ENCODE data around the gene FRMD4B.
A peak's percentile ranks its signal among the peaks of the same experiment; 100 is the strongest.

FRMD4B gene

GRCh38 chr3:69205385-69205784 lies 180.5 kb downstream of the FRMD4B start:
- Histone ChIP-seq H3K9ac (ENCODE audit: low read length in 5 of 5) (no peak overlapping the region), H3K36me3 (ENCODE audit: control insufficient read depth in 5 of 5, insufficient read depth in 5 of 5, low read length in 5 of 5) (peaks cover 0 to 7% (median 0%) of the 10 kb centered on the region in 5 donors), H3K27ac (ENCODE audit: low read depth, low read length) (no peak overlapping the region), H3K9me3 (ENCODE audit: control insufficient read depth in 5 of 5, low read length in 5 of 5) (no peaks in the 10 kb centered on the region), H3K4me1 (ENCODE audit: control insufficient read depth in 5 of 5, insufficient read depth in 5 of 5, low read length in 5 of 5) (peaks cover 0 to 6% (median 5%) of the 10 kb centered on the region in 5 donors), H3K4me3 (ENCODE audit: low read depth in 1 of 5, low read length in 5 of 5) (no peak overlapping the region), H3K27me3 (ENCODE audit: control insufficient read depth in 5 of 5, insufficient read depth in 4 of 5, low read length in 5 of 5) (no peaks in the 10 kb centered on the region)

GRCh38 chr3:69204315-69204957 lies 181.5 kb downstream of the FRMD4B start:
- H3K4me3 ChIP-seq (ENCODE audit: low read depth in 1 of 5, low read length in 5 of 5): no peak overlapping the region
- no peak overlapping the region for H3K9ac ChIP-seq (ENCODE audit: low read length in 5 of 5)
- no peaks in the 10 kb centered on the region for H3K27me3 ChIP-seq (ENCODE audit: control insufficient read depth in 5 of 5, insufficient read depth in 4 of 5, low read length in 5 of 5)
- no peak overlapping the region for H3K27ac ChIP-seq (ENCODE audit: low read depth, low read length)
- H3K36me3 ChIP-seq (ENCODE audit: control insufficient read depth in 5 of 5, insufficient read depth in 5 of 5, low read length in 5 of 5): peaks cover 0 to 4% (median 0%) of the 10 kb centered on the region in 5 donors
- H3K9me3 ChIP-seq (ENCODE audit: control insufficient read depth in 5 of 5, low read length in 5 of 5): no peaks in the 10 kb centered on the region
- H3K4me1 ChIP-seq (ENCODE audit: control insufficient read depth in 5 of 5, insufficient read depth in 5 of 5, low read length in 5 of 5): peaks cover 0 to 11% (median 6%) of the 10 kb centered on the region in 5 donors

GRCh38 chr3:69203631-69204314 lies 182.1 kb downstream of the FRMD4B start:
- Histone ChIP-seq H3K4me1 (ENCODE audit: control insufficient read depth in 5 of 5, insufficient read depth in 5 of 5, low read length in 5 of 5) (peaks cover 0 to 14% (median 6%) of the 10 kb centered on the region in 5 donors), H3K9ac (ENCODE audit: low read length in 5 of 5) (no peak overlapping the region), H3K36me3 (ENCODE audit: control insufficient read depth in 5 of 5, insufficient read depth in 5 of 5, low read length in 5 of 5) (peaks cover 0 to 3% (median 0%) of the 10 kb centered on the region in 5 donors), H3K9me3 (ENCODE audit: control insufficient read depth in 5 of 5, low read length in 5 of 5) (no peaks in the 10 kb centered on the region), H3K27ac (ENCODE audit: low read depth, low read length) (no peak overlapping the region), H3K4me3 (ENCODE audit: low read depth in 1 of 5, low read length in 5 of 5) (no peak overlapping the region), H3K27me3 (ENCODE audit: control insufficient read depth in 5 of 5, insufficient read depth in 4 of 5, low read length in 5 of 5) (no peaks in the 10 kb centered on the region)

- H3K27ac ChIP-seq (ENCODE audit: low read depth, low read length): no peak overlapping the region
- no peaks in the 10 kb centered on the region for H3K9me3 ChIP-seq (ENCODE audit: control insufficient read depth in 5 of 5, low read length in 5 of 5)
- no peak overlapping the region for H3K9ac ChIP-seq (ENCODE audit: low read length in 5 of 5)
- H3K4me1 ChIP-seq (ENCODE audit: control insufficient read depth in 5 of 5, insufficient read depth in 5 of 5, low read length in 5 of 5): peaks cover 0 to 14% (median 6%) of the 10 kb centered on the region in 5 donors
- no peaks in the 10 kb centered on the region for H3K27me3 ChIP-seq (ENCODE audit: control insufficient read depth in 5 of 5, insufficient read depth in 4 of 5, low read length in 5 of 5)
- no peak overlapping the region for H3K4me3 ChIP-seq (ENCODE audit: low read depth in 1 of 5, low read length in 5 of 5)
- peaks cover 0 to 15% (median 3%) of the 10 kb centered on the region in 5 donors for H3K36me3 ChIP-seq (ENCODE audit: control insufficient read depth in 5 of 5, insufficient read depth in 5 of 5, low read length in 5 of 5)
Measured at GRCh38 chr3:69201658-69202057, 184.2 kb downstream of the FRMD4B start.

- Histone ChIP-seq H3K36me3 (ENCODE audit: control insufficient read depth in 5 of 5, insufficient read depth in 5 of 5, low read length in 5 of 5) (peaks cover 0 to 16% (median 3%) of the 10 kb centered on the region in 5 donors), H3K4me1 (ENCODE audit: control insufficient read depth in 5 of 5, insufficient read depth in 5 of 5, low read length in 5 of 5) (peaks cover 0 to 14% (median 6%) of the 10 kb centered on the region in 5 donors), H3K27me3 (ENCODE audit: control insufficient read depth in 5 of 5, insufficient read depth in 4 of 5, low read length in 5 of 5) (no peaks in the 10 kb centered on the region), H3K9ac (ENCODE audit: low read length in 5 of 5) (peak overlapping the region in 3 of 5 donors; percentile 9 to 41 (median 9)), H3K27ac (ENCODE audit: low read depth, low read length) (no peak overlapping the region), H3K4me3 (ENCODE audit: low read depth in 1 of 5, low read length in 5 of 5) (peak overlapping the region; percentile 46 to 74 (median 63)), H3K9me3 (ENCODE audit: control insufficient read depth in 5 of 5, low read length in 5 of 5) (no peaks in the 10 kb centered on the region)
Measured at GRCh38 chr3:69200384-69201068, 185.4 kb downstream of the FRMD4B start.

DNA sequence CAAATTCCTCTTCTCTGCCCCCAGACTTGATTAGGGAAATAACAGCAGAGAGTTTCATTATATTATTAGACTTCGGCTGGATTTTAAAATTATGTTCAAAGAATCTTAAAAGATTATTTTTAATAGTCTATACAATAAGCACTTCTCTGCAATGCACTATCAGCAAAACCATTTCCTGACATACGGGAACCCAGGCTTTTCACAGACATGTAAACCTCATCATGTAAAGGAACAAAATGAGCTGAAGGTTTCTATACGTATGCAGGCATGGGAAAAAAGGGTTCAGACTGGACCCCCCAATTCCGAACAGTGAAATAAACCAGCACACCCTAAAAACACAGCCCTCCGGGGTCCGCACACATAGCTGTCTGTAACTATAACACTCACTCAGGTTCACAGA lies 185.9 kb downstream of the FRMD4B start:
- Histone ChIP-seq H3K4me3 (ENCODE audit: low read depth in 1 of 5, low read length in 5 of 5) (peak overlapping the region in 4 of 5 donors; percentile 59 to 74 (median 64)), H3K36me3 (ENCODE audit: control insufficient read depth in 5 of 5, insufficient read depth in 5 of 5, low read length in 5 of 5) (peaks cover 0 to 18% (median 3%) of the 10 kb centered on the region in 5 donors), H3K27me3 (ENCODE audit: control insufficient read depth in 5 of 5, insufficient read depth in 4 of 5, low read length in 5 of 5) (no peaks in the 10 kb centered on the region), H3K9ac (ENCODE audit: low read length in 5 of 5) (peak overlapping the region in 1 of 5 donors; percentile 43), H3K4me1 (ENCODE audit: control insufficient read depth in 5 of 5, insufficient read depth in 5 of 5, low read length in 5 of 5) (peaks cover 0 to 14% (median 6%) of the 10 kb centered on the region in 5 donors), H3K27ac (ENCODE audit: low read depth, low read length) (no peak overlapping the region), H3K9me3 (ENCODE audit: control insufficient read depth in 5 of 5, low read length in 5 of 5) (no peaks in the 10 kb centered on the region)

GRCh38 chr3:69197922-69198530 lies 187.9 kb downstream of the FRMD4B start:
- Histone ChIP-seq H3K27me3 (ENCODE audit: control insufficient read depth in 5 of 5, insufficient read depth in 4 of 5, low read length in 5 of 5) (no peaks in the 10 kb centered on the region), H3K4me3 (ENCODE audit: low read depth in 1 of 5, low read length in 5 of 5) (no peak overlapping the region), H3K36me3 (ENCODE audit: control insufficient read depth in 5 of 5, insufficient read depth in 5 of 5, low read length in 5 of 5) (peaks cover 0 to 28% (median 8%) of the 10 kb centered on the region in 5 donors), H3K9ac (ENCODE audit: low read length in 5 of 5) (no peak overlapping the region), H3K9me3 (ENCODE audit: control insufficient read depth in 5 of 5, low read length in 5 of 5) (no peaks in the 10 kb centered on the region), H3K27ac (ENCODE audit: low read depth, low read length) (no peak overlapping the region), H3K4me1 (ENCODE audit: control insufficient read depth in 5 of 5, insufficient read depth in 5 of 5, low read length in 5 of 5) (peaks cover 0 to 14% (median 6%) of the 10 kb centered on the region in 5 donors)

DNA sequence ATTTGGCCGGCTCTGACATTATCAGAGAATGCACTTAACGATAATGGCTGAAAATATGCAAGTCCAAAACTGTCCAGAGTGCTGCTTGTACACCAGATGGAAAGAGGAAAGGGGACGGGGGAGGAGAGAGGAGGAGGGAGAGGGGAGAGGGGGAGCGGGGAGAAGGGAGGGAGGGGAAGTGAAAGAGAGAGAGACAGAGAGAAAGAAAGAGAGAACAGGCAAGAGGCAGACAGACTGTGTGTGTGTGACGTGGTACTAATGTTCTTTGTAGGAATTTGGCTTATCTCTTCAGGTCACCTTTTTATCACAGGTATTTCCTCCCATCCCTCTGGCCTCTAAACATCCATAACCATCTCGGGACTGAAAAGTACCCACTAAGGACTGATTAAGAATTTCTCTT lies 188.4 kb downstream of the FRMD4B start:
- Histone ChIP-seq H3K4me3 (ENCODE audit: low read depth in 1 of 5, low read length in 5 of 5) (no peak overlapping the region), H3K27me3 (ENCODE audit: control insufficient read depth in 5 of 5, insufficient read depth in 4 of 5, low read length in 5 of 5) (no peaks in the 10 kb centered on the region), H3K4me1 (ENCODE audit: control insufficient read depth in 5 of 5, insufficient read depth in 5 of 5, low read length in 5 of 5) (peaks cover 0 to 14% (median 6%) of the 10 kb centered on the region in 5 donors), H3K27ac (ENCODE audit: low read depth, low read length) (no peak overlapping the region), H3K36me3 (ENCODE audit: control insufficient read depth in 5 of 5, insufficient read depth in 5 of 5, low read length in 5 of 5) (peaks cover 0 to 32% (median 8%) of the 10 kb centered on the region in 5 donors), H3K9ac (ENCODE audit: low read length in 5 of 5) (no peak overlapping the region), H3K9me3 (ENCODE audit: control insufficient read depth in 5 of 5, low read length in 5 of 5) (no peaks in the 10 kb centered on the region)

GRCh38 chr3:69196876-69197275 lies 189.0 kb downstream of the FRMD4B start:
- Histone ChIP-seq H3K4me1 (ENCODE audit: control insufficient read depth in 5 of 5, insufficient read depth in 5 of 5, low read length in 5 of 5) (peaks cover 0 to 14% (median 6%) of the 10 kb centered on the region in 5 donors), H3K27me3 (ENCODE audit: control insufficient read depth in 5 of 5, insufficient read depth in 4 of 5, low read length in 5 of 5) (no peaks in the 10 kb centered on the region), H3K4me3 (ENCODE audit: low read depth in 1 of 5, low read length in 5 of 5) (no peak overlapping the region), H3K27ac (ENCODE audit: low read depth, low read length) (no peak overlapping the region), H3K9ac (ENCODE audit: low read length in 5 of 5) (no peak overlapping the region), H3K9me3 (ENCODE audit: control insufficient read depth in 5 of 5, low read length in 5 of 5) (no peaks in the 10 kb centered on the region), H3K36me3 (ENCODE audit: control insufficient read depth in 5 of 5, insufficient read depth in 5 of 5, low read length in 5 of 5) (peaks cover 0 to 35% (median 8%) of the 10 kb centered on the region in 5 donors)
